ENCODE results near the gene DPH7.
"Not testable (repeated sequence)": the region's sequence is repeated elsewhere in the genome, so short reads cannot be mapped to it uniquely, and the experiment has no call there.

DNA sequence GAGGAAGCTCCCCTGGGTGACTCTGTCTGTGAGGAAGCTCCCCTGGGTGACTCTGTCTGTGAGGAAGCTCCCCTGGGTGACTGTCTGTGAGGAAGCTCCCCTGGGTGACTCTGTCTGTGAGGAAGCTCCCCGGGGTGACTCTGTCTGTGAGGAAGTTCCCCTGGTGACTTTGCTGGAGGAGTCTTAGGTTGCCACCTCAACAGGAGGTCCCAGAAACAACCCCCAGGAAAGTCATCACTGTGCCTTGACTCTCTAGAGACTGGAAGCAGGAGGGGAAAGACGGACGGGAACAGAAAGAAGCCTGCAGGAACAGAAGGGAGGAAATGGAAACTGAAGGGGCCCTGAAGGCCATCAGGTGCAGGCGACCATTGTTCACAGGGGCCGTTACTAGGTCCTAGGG is 10.3 kb downstream of the DPH7 start:
- TF ChIP-seq ZNF565 (CRISPR knock-in tag; conservative IDR thresholded peaks at IDR 0.05; ENCODE audit: low read depth); ZNF8 (CRISPR knock-in tag; IDR thresholded peaks at IDR 0.05); ZNF70 (CRISPR knock-in tag; IDR thresholded peaks at IDR 0.05); ZFP3 (CRISPR knock-in tag; IDR thresholded peaks at IDR 0.05); GLIS3 (CRISPR knock-in tag; IDR thresholded peaks at IDR 0.05); OSR1 (CRISPR knock-in tag; IDR thresholded peaks at IDR 0.05); PPARA (CRISPR knock-in tag; IDR thresholded peaks at IDR 0.05; ENCODE audit: borderline replicate concordance); RARB (CRISPR knock-in tag; IDR thresholded peaks at IDR 0.05): not testable (repeated sequence)
- TF ChIP-seq, protein P1, sequence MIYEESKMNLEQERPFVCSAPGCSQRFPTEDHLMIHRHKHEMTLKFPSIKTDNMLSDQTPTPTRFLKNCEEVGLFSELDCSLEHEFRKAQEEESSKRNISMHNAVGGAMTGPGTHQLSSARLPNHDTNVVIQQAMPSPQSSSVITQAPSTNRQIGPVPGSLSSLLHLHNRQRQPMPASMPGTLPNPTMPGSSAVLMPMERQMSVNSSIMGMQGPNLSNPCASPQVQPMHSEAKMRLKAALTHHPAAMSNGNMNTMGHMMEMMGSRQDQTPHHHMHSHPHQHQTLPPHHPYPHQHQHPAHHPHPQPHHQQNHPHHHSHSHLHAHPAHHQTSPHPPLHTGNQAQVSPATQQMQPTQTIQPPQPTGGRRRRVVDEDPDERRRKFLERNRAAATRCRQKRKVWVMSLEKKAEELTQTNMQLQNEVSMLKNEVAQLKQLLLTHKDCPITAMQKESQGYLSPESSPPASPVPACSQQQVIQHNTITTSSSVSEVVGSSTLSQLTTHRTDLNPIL (CRISPR knock-in tag; IDR thresholded peaks at IDR 0.05; ENCODE audit: low read depth): not testable (repeated sequence)
